Spleen (tissue), 7 donors: ENCODE data around the gene LATS1.

Experiments
- CTCF ChIP-seq, 11 experiments: fragments of 200-600 bp in 7 of 11; fragments of 450-650 bp in 4 of 11; sonication (generic) in 4 of 11; IDR thresholded peaks in 8 of 11; conservative IDR thresholded peaks in 3 of 11; 1 replicate in 7 of 11; 2 replicates in 4 of 11; pipeline versions ENCODE4 v1.4.0 to v1.8.0; 2016 to 2021; ENCODE audit warnings: antibody characterized with exemption in 11 of 11, inconsistent platforms in 4 of 11, mild to moderate bottlenecking in 1 of 11
- POLR2A ChIP-seq, 3 donors: fragments of 450-650 bp; IDR thresholded peaks; one replicate each; pipeline ENCODE4 v1.5.1; 2017; ENCODE audit warnings: antibody characterized with exemption in 3 of 3, mild to moderate bottlenecking in 1 of 3
- donor health status: DM: no; HTN: no; CAD: no; lungs with moderate emphysema.
- donor health status: DM: no; HTN: no; CAD: no.
- donor health status: DM: no; HTN: no; CAD: no.

- TF ChIP-seq CTCF (IDR thresholded peaks at IDR 0.05 in 8 of 11, conservative IDR thresholded peaks at IDR 0.05 in 3 of 11) (no peak), POLR2A (IDR thresholded peaks at IDR 0.05) (no peak)
These were observed 48.4 kb upstream of the LATS1 start for GRCh38 chr6:149766156-149766769.
